Measurements from ENCODE around the gene FXYD4.

GRCh38 chr10:43355749-43356371, 15.6 kb upstream of the FXYD4 start:
- TF ChIP-seq EZH2phosphoT487 (IDR thresholded peaks at IDR 0.05; ENCODE audit: borderline replicate concordance, low read depth, low read length) = no peak
- TF ChIP-seq CTCF (conservative IDR thresholded peaks at IDR 0.05; ENCODE audit: low read length) = no peak

All from OCI-LY7 (cell line).